K562 (cell line): ENCODE measurements around the gene HARS1. TPM values are rescaled to one million over a fixed set of nuclear protein-coding genes. Genes with fewer than 3 reads are reported as not detected.
A peak's percentile ranks its signal among the peaks of the same experiment; 100 is the strongest.

Experiments
- CHCHD3 ChIP-seq: fragments of 250-450 bp; sonication (Bioruptor Pico); IDR thresholded peaks from 2 replicates; pipeline ENCODE4 v2.1.2; 2022; ENCODE audit warnings: mild to moderate bottlenecking
- DIDO1 ChIP-seq: fragments of 450-650 bp; IDR thresholded peaks from 2 replicates; pipeline ENCODE4 v1.6.1; 2016; ENCODE audit warnings: low read depth, missing biosample characterization, missing genetic modification characterization
- E2F3 ChIP-seq: fragments of 250-450 bp; sonication (Bioruptor Pico); IDR thresholded peaks from 2 replicates; pipeline ENCODE4 v1.4.0; 2020; ENCODE audit warnings: mild to moderate bottlenecking
- ESRRA ChIP-seq: fragments of 450-650 bp; IDR thresholded peaks from 2 replicates; pipeline ENCODE4 v1.6.1; 2014; ENCODE audit warnings: low read depth, mild to moderate bottlenecking, moderate library complexity, borderline replicate concordance
- POLR2B ChIP-seq: fragments of 450-650 bp; IDR thresholded peaks from 2 replicates; pipeline ENCODE4 v1.6.1; 2018; ENCODE audit warnings: low read depth; ENCODE audit not compliant: partially characterized antibody
- SMC3 ChIP-seq: conservative IDR thresholded peaks from 2 replicates; pipeline ENCODE4 v1.6.1; 2011; ENCODE audit warnings: low read depth, low read length, improper control_type of control experiment; ENCODE audit not compliant: insufficient read depth
- ZFP36 ChIP-seq: fragments of 150-350 bp; IDR thresholded peaks from 2 replicates; pipeline ENCODE4 v1.6.1; 2018; ENCODE audit warnings: low read length, low read depth; ENCODE audit not compliant: partially characterized antibody
- ZFX ChIP-seq: sonication (generic); formaldehyde crosslinking; IDR thresholded peaks from 2 replicates; pipeline ENCODE4 v1.8.0; 2022; ENCODE audit warnings: mild to moderate bottlenecking, missing genetic modification reagents, moderate library complexity
- ZNF174 ChIP-seq: fragments of 250-450 bp; sonication (Bioruptor Pico); IDR thresholded peaks from 2 replicates; pipeline ENCODE4 v1.4.0; 2020; ENCODE audit warnings: mild to moderate bottlenecking
- ZNF239 ChIP-seq: fragments of 250-450 bp; sonication (Bioruptor Pico); IDR thresholded peaks from 2 replicates; pipeline ENCODE4 v1.4.0; 2020; ENCODE audit warnings: mild to moderate bottlenecking
- ZSCAN29 ChIP-seq: fragments of 450-650 bp; IDR thresholded peaks from 2 replicates; pipeline ENCODE4 v1.6.1; 2017
- polyA plus RNA-seq, 8 experiments: library from polyadenylated mRNA; depleted of rRNA in 4 of 8; stranded (reverse) in 5 of 8; unstranded in 3 of 8; fragments of >200 nt; fragmentation: Nextera tagmentation in 2 of 8; fragmentation: Illumina TruSeq in 1 of 8; extraction: Ambion mirVana in 2 of 8; extraction: Trizol in 1 of 8; gene quantifications; 2 replicates each; pipeline versions ENCODE4 v1.2.1 to v1.2.3, GENCODE V29; 2011 to 2014; ENCODE audit warnings: inconsistent platforms in 1 of 8, missing spikeins in 1 of 8
- total RNA-seq, 7 experiments: library from RNA; depleted of rRNA in 6 of 7; stranded (reverse); fragments of >200 nt in 6 of 7; fragmentation: Illumina TruSeq in 2 of 7; extraction: Trizol in 2 of 7; gene quantifications; 2 replicates each; pipeline versions ENCODE4 v1.2.1 to v1.2.3, GENCODE V29; 2011 to 2021; ENCODE audit warnings: low replicate concordance in 1 of 7
- TF ChIP-seq, protein P1 (sequence below): fragments of 450-650 bp; IDR thresholded peaks from 2 replicates; pipeline ENCODE4 v1.6.1; 2016
- TF ChIP-seq, protein P2 (sequence below): fragments of 450-650 bp; IDR thresholded peaks from 2 replicates; pipeline ENCODE4 v1.6.1; 2016; ENCODE audit warnings: low read depth
- TF ChIP-seq, protein P3 (sequence below), 3 experiments: fragments of 200-800 bp in 1 of 3; sonication (Bioruptor generic) in 1 of 3; sonication (generic) in 1 of 3; formaldehyde crosslinking in 1 of 3; IDR thresholded peaks; 2 replicates each; pipeline versions ENCODE4 v1.6.1 to v1.8.0; 2016 to 2022; ENCODE audit warnings: mild to moderate bottlenecking in 2 of 3, missing compliant biosample characterization in 2 of 3, missing genetic modification characterization in 2 of 3, missing genetic modification reagents in 1 of 3

Gene HARS1
- total and polyA plus RNA-seq, 9 of the 15 experiments (the other 6 are each of a cell fraction or from before 2014, with no cell fraction given): 13.5 to 88.5 (median 75.2) TPM

DNA sequence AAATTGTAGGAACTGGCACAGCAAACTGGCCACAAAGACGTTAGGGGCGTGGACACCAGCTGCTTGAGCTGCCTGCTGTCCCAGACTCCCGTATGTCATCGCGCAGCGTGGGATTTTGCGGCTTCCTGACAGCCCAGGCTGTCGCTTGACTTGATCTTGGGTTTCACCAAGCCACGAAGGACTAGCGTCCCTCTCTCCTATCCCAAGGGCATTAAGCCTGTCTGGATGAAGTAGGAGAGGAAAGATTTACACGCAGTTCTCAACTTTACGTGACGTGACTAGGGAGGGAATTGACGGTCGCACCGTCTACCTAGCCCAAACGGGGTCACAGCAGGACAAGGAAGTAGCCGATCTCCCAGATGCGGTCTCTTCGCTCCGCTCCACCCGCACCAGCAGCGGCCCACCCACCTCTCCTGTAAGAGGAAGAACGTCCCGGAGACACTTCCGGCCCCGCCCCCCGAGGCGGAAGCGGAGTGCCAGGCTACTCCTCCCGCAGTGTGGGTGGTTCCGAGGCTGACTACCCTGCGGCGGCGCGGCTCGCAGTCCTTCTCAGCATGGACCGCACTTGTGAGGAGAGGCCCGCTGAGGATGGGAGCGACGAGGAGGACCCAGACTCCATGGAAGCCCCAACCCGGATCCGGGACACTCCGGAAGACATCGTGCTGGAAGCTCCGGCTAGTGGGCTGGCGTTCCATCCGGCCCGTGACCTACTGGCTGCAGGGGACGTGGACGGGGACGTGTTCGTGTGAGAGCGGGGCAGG lies 26.6 kb downstream of the HARS1 start, which contains the start of gene WDR55 (continued):
- TF ChIP-seq, protein P1, sequence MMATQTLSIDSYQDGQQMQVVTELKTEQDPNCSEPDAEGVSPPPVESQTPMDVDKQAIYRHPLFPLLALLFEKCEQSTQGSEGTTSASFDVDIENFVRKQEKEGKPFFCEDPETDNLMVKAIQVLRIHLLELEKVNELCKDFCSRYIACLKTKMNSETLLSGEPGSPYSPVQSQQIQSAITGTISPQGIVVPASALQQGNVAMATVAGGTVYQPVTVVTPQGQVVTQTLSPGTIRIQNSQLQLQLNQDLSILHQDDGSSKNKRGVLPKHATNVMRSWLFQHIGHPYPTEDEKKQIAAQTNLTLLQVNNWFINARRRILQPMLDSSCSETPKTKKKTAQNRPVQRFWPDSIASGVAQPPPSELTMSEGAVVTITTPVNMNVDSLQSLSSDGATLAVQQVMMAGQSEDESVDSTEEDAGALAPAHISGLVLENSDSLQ: peak; percentile 85
- 0 out of 2 replicates have a peak, but pooled peaks have one; percentile 12 for TF ChIP-seq DIDO1
- TF ChIP-seq ZFX (CRISPR knock-in tag): peak; percentile 62
- no peak for TF ChIP-seq CHCHD3 (CRISPR knock-in tag)
- no peak for TF ChIP-seq E2F3 (CRISPR knock-in tag)
- TF ChIP-seq ZNF239: no peak
- TF ChIP-seq, protein P2, sequence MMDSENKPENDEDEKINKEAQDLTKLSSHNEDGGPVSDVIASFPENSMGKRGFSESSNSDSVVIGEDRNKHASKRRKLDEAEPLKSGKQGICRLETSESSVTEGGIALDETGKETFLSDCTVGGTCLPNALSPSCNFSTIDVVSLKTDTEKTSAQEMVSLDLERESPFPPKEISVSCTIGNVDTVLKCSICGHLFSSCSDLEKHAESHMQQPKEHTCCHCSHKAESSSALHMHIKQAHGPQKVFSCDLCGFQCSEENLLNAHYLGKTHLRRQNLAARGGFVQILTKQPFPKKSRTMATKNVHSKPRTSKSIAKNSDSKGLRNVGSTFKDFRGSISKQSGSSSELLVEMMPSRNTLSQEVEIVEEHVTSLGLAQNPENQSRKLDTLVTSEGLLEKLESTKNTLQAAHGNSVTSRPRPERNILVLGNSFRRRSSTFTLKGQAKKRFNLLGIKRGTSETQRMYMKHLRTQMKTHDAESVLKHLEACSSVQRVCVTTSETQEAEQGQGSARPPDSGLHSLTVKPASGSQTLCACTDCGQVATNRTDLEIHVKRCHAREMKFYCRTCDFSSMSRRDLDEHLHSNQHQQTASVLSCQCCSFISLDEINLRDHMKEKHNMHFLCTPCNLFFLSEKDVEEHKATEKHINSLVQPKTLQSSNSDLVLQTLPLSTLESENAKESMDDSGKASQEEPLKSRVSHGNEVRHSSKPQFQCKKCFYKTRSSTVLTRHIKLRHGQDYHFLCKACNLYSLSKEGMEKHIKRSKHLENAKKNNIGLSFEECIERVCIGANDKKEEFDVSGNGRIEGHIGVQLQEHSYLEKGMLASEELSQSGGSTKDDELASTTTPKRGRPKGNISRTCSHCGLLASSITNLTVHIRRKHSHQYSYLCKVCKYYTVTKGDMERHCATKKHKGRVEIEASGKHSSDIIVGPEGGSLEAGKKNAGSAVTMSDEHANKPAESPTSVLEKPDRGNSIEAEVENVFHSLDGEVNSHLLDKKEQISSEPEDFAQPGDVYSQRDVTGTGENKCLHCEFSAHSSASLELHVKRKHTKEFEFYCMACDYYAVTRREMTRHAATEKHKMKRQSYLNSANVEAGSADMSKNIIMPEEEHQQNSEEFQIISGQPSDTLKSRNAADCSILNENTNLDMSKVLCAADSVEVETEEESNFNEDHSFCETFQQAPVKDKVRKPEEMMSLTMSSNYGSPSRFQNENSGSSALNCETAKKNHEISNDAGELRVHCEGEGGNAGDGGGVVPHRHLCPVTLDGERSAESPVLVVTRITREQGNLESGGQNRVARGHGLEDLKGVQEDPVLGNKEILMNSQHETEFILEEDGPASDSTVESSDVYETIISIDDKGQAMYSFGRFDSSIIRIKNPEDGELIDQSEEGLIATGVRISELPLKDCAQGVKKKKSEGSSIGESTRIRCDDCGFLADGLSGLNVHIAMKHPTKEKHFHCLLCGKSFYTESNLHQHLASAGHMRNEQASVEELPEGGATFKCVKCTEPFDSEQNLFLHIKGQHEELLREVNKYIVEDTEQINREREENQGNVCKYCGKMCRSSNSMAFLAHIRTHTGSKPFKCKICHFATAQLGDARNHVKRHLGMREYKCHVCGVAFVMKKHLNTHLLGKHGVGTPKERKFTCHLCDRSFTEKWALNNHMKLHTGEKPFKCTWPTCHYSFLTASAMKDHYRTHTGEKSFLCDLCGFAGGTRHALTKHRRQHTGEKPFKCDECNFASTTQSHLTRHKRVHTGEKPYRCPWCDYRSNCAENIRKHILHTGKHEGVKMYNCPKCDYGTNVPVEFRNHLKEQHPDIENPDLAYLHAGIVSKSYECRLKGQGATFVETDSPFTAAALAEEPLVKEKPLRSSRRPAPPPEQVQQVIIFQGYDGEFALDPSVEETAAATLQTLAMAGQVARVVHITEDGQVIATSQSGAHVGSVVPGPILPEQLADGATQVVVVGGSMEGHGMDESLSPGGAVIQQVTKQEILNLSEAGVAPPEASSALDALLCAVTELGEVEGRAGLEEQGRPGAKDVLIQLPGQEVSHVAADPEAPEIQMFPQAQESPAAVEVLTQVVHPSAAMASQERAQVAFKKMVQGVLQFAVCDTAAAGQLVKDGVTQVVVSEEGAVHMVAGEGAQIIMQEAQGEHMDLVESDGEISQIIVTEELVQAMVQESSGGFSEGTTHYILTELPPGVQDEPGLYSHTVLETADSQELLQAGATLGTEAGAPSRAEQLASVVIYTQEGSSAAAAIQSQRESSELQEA: no peak
- TF ChIP-seq POLR2B: peak; percentile 80
- TF ChIP-seq, protein P3, sequence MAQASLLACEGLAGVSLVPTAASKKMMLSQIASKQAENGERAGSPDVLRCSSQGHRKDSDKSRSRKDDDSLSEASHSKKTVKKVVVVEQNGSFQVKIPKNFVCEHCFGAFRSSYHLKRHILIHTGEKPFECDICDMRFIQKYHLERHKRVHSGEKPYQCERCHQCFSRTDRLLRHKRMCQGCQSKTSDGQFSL (CRISPR knock-in tag; IDR thresholded peaks at IDR 0.05): peak; percentile 52; the same call in 1 of the 2 replicates
- TF ChIP-seq, protein P3 (tag; IDR thresholded peaks at IDR 0.05): no peak
- TF ChIP-seq ZFP36: no peak
- TF ChIP-seq ZSCAN29: no peak
- no peak for TF ChIP-seq SMC3
- peak; percentile 73; the same call in 1 of the 2 replicates for TF ChIP-seq ESRRA
- no peak for TF ChIP-seq ZNF174 (CRISPR knock-in tag)
